SK-N-SH (cell line): Measurements from ENCODE around the gene KPNA4. TPM values are rescaled to one million over a fixed set of nuclear protein-coding genes. Genes with fewer than 3 reads are reported as not detected.
"Not testable (repeated sequence)": the region's sequence is repeated elsewhere in the genome, so short reads cannot be mapped to it uniquely, and the experiment has no call there.

Experiments used
- CTCF ChIA-PET: fragments of 300-600, 350-600 bp; formaldehyde crosslinking; extraction: SDS; loops from one replicate; lab custom pipeline; 2021; lab: Yijun Ruan, JAX
- POLR2A ChIA-PET: fragments of 350-600 bp; sonication (Branson Sonifier 250); formaldehyde crosslinking; extraction: SDS; loops from one replicate; lab custom pipeline; 2020; ENCODE audit warnings: antibody characterized with exemption, inconsistent platforms; lab: Yijun Ruan, JAX
- DNase-seq: peaks from one replicate; pipeline ENCODE4 v3.0.0; 2012
- H2AFZ ChIP-seq: fragments of 200-600 bp; sonication (generic); 2 replicates; pipeline ENCODE4 v1.8.1; 2016; ENCODE audit warnings: antibody characterized with exemption, mild to moderate bottlenecking, low read depth
- H3F3A ChIP-seq: fragments of 200-600 bp; sonication (generic); replicated peaks from 2 replicates; pipeline ENCODE3; 2016; ENCODE audit warnings: antibody characterized with exemption, mild to moderate bottlenecking; ENCODE audit not compliant: insufficient read depth
- H3K27ac ChIP-seq, 2 experiments: fragments of 200-500 bp in 1 of 2; fragments of 200-600 bp in 1 of 2; sonication (Bioruptor generic) in 1 of 2; sonication (generic), shearing (Covaris generic) in 1 of 2; 2 replicates each; pipeline versions ENCODE4 v1.5.1 to v1.6.1; 2014 to 2016; ENCODE audit warnings: low read depth in 2 of 2, inconsistent platforms in 1 of 2, low read length in 1 of 2, mild to moderate bottlenecking in 1 of 2, mixed read lengths in 1 of 2
- H3K27me3 ChIP-seq: fragments of 200-600 bp; sonication (generic), shearing (Covaris generic); 2 replicates; pipeline ENCODE4 v1.6.1; 2016; ENCODE audit warnings: mixed run types; ENCODE audit not compliant: insufficient read depth
- H3K36me3 ChIP-seq, 2 experiments: fragments of 200-500 bp in 1 of 2; fragments of 200-600 bp in 1 of 2; sonication (Bioruptor generic) in 1 of 2; sonication (generic) in 1 of 2; replicated peaks in 1 of 2; 2 replicates each; pipeline versions ENCODE3 to v1.5.1; 2014 to 2016; ENCODE audit warnings: low read length in 1 of 2, mild to moderate bottlenecking in 1 of 2; ENCODE audit not compliant: insufficient read depth in 2 of 2, control insufficient read depth in 1 of 2
- H3K4me1 ChIP-seq, 2 experiments: fragments of 200-500 bp in 1 of 2; fragments of 200-600 bp in 1 of 2; sonication (Bioruptor generic) in 1 of 2; sonication (generic), shearing (Covaris generic) in 1 of 2; 2 replicates each; pipeline versions ENCODE4 v1.5.1 to v1.6.1; 2014 to 2016; ENCODE audit warnings: low read depth in 1 of 2, low read length in 1 of 2, mixed run types in 1 of 2; ENCODE audit not compliant: insufficient read depth in 2 of 2, control insufficient read depth in 1 of 2
- H3K4me2 ChIP-seq: fragments of 200-600 bp; sonication (generic), shearing (Covaris generic); 2 replicates; pipeline ENCODE4 v1.6.1; 2017; ENCODE audit warnings: mixed run types
- H3K4me3 ChIP-seq, 2 experiments: fragments of 200-500 bp in 1 of 2; fragments of 200-600 bp in 1 of 2; sonication (Bioruptor generic) in 1 of 2; sonication (generic), shearing (Covaris generic) in 1 of 2; 2 replicates each; pipeline versions ENCODE4 v1.5.1 to v1.8.1; 2014 to 2016; ENCODE audit warnings: low read depth in 2 of 2, inconsistent platforms in 1 of 2, low read length in 1 of 2, mild to moderate bottlenecking in 1 of 2, mixed read lengths in 1 of 2, moderate library complexity in 1 of 2
- H3K79me2 ChIP-seq: fragments of 200-600 bp; sonication (generic); 2 replicates; pipeline ENCODE4 v1.8.1; 2017; ENCODE audit warnings: mild to moderate bottlenecking; ENCODE audit not compliant: insufficient read depth
- H3K9ac ChIP-seq: fragments of 200-600 bp; sonication (generic); 2 replicates; pipeline ENCODE4 v1.6.1; 2017; ENCODE audit warnings: mixed run types
- H3K9me2 ChIP-seq: fragments of 200-600 bp; sonication (generic); 2 replicates; pipeline ENCODE4 v1.6.1; 2017; ENCODE audit warnings: mixed run types
- H3K9me3 ChIP-seq: fragments of 200-600 bp; sonication (generic); 2 replicates; pipeline ENCODE4 v1.6.1; 2017; ENCODE audit warnings: mixed run types, mild to moderate bottlenecking, moderate library complexity
- H4K20me1 ChIP-seq: fragments of 200-600 bp; sonication (generic); 2 replicates; pipeline ENCODE4 v1.6.1; 2017; ENCODE audit warnings: mild to moderate bottlenecking, mixed run types; ENCODE audit not compliant: insufficient read depth
- CHD2 ChIP-seq: fragments of 150-350 bp; IDR thresholded peaks from 2 replicates; pipeline ENCODE4 v1.6.1; 2018; ENCODE audit warnings: low read length; ENCODE audit not compliant: partially characterized antibody
- EZH2phosphoT487 ChIP-seq: fragments of 200-600 bp; sonication (generic); IDR thresholded peaks from 2 replicates; pipeline ENCODE4 v1.6.1; 2017; ENCODE audit warnings: low read depth, mixed run types, mild to moderate bottlenecking, antibody characterized with exemption, moderate library complexity, borderline replicate concordance
- FOXM1 ChIP-seq: IDR thresholded peaks from 2 replicates; pipeline ENCODE4 v1.4.0; 2012; ENCODE audit warnings: low read depth, mild to moderate bottlenecking
- MXI1 ChIP-seq: IDR thresholded peaks from 2 replicates; pipeline ENCODE4 v1.6.1; 2012; ENCODE audit warnings: mild to moderate bottlenecking, low read depth, low read length, improper control_type of control experiment
- NRF1 ChIP-seq: IDR thresholded peaks from 2 replicates; pipeline ENCODE4 v1.6.1; 2012; ENCODE audit warnings: low read depth, mild to moderate bottlenecking, low read length
- REST ChIP-seq: IDR thresholded peaks from 2 replicates; pipeline ENCODE4 v1.6.1; 2012; ENCODE audit warnings: mild to moderate bottlenecking, low read depth, low read length, moderate library complexity
- TCF12 ChIP-seq: IDR thresholded peaks from 2 replicates; pipeline ENCODE4 v1.4.0; 2012
- WGBS: methylation state at CpG from one replicate; pipeline ENCODE4 v1.1.6; 2017; ENCODE audit warnings: low lambda C conversion rate; 5-methylcytosine and 5-hydroxymethylcytosine counted together
- polyA plus RNA-seq, 3 experiments: library from polyadenylated mRNA; depleted of rRNA; stranded (reverse); fragments of >200 nt; gene quantifications; 2 replicates each; pipeline ENCODE4 v1.2.3, GENCODE V29; 2012
- TF ChIP-seq, protein P1 (sequence below): IDR thresholded peaks from 2 replicates; pipeline ENCODE4 v1.4.0; 2012; ENCODE audit warnings: low read depth, borderline replicate concordance

KPNA4 gene
- polyA plus RNA-seq, 1 of the 3 experiments (the other 2 are of a cell fraction), result 7.4 TPM

GRCh38 chr3:160531311-160531710 lies 34.1 kb downstream of the KPNA4 start (continued):
- TF ChIP-seq, protein P1, sequence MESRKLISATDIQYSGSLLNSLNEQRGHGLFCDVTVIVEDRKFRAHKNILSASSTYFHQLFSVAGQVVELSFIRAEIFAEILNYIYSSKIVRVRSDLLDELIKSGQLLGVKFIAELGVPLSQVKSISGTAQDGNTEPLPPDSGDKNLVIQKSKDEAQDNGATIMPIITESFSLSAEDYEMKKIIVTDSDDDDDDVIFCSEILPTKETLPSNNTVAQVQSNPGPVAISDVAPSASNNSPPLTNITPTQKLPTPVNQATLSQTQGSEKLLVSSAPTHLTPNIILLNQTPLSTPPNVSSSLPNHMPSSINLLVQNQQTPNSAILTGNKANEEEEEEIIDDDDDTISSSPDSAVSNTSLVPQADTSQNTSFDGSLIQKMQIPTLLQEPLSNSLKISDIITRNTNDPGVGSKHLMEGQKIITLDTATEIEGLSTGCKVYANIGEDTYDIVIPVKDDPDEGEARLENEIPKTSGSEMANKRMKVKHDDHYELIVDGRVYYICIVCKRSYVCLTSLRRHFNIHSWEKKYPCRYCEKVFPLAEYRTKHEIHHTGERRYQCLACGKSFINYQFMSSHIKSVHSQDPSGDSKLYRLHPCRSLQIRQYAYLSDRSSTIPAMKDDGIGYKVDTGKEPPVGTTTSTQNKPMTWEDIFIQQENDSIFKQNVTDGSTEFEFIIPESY, result no peak

GRCh38 chr3:160516391-160516790 lies 49.0 kb downstream of the KPNA4 start:
- H3K79me2 ChIP-seq, result peaks cover 12% of the 10 kb centered on the region; the same call in 1 of the 2 replicates
- H3K36me3 ChIP-seq, result peaks cover 51 to 90% of the 10 kb centered on the region in 2 experiments
- peaks cover 41% of the 10 kb centered on the region for H3F3A ChIP-seq
- H3K4me3 ChIP-seq, CTCF ChIA-PET, H3K9me2 ChIP-seq, H4K20me1 ChIP-seq, H3K27me3 ChIP-seq, H3K27ac ChIP-seq, H2AFZ ChIP-seq, H3K4me1 ChIP-seq, DNase-seq, H3K9me3 ChIP-seq, H3K9ac ChIP-seq, POLR2A ChIA-PET, H3K4me2 ChIP-seq: not testable (repeated sequence)
- WGBS, result 100% methylated on average over 2 of the region's 2 CpGs

- Histone ChIP-seq H3K9me3 (no peaks in the 10 kb centered on the region), H3K4me3 (no peak overlapping the region), H3K36me3 (peaks cover 68 to 72% of the 10 kb centered on the region in 2 experiments), H2AFZ (no peak overlapping the region), H3F3A (peaks cover 28% of the 10 kb centered on the region), H3K79me2 (0 out of 2 replicates have a peak, but pooled peaks cover 4% of the 10 kb centered on the region), H3K27ac (no peak overlapping the region), H3K9me2 (no peaks in the 10 kb centered on the region), H3K27me3 (no peaks in the 10 kb centered on the region), H3K4me1 (no peaks in the 10 kb centered on the region), H3K4me2 (no peak overlapping the region), H3K9ac (no peak overlapping the region), H4K20me1 (no peaks in the 10 kb centered on the region; the same call in 1 of the 2 replicates)
- no peak for TF ChIP-seq CHD2
- no peak for TF ChIP-seq NRF1
- no peak for TF ChIP-seq EZH2phosphoT487
- no peak for TF ChIP-seq MXI1
- TF ChIP-seq TCF12, result no peak
- no peak for TF ChIP-seq REST
- no peak for TF ChIP-seq FOXM1
- POLR2A ChIA-PET, result no interaction called here
- CTCF ChIA-PET, result no interaction called here
- WGBS, result 98% methylated on average over 3 of the region's 3 CpGs
- no peak for DNase-seq
Measured at GRCh38 chr3:160501325-160501724, 64.0 kb downstream of the KPNA4 start.
